GM19043 (cell line): ENCODE data around the gene PPP1R16B.

Experiments
- ATAC-seq: cut with Tn5 transposase; IDR thresholded peaks from one replicate; pipeline ENCODE4 v1.9.1; 2021; ENCODE audit warnings: low read depth; ENCODE audit not compliant: unreplicated experiment

PPP1R16B gene

GRCh38 chr20:38873050-38873581, 67.6 kb downstream of the PPP1R16B start:
- peak; percentile 58 for ATAC-seq

DNA sequence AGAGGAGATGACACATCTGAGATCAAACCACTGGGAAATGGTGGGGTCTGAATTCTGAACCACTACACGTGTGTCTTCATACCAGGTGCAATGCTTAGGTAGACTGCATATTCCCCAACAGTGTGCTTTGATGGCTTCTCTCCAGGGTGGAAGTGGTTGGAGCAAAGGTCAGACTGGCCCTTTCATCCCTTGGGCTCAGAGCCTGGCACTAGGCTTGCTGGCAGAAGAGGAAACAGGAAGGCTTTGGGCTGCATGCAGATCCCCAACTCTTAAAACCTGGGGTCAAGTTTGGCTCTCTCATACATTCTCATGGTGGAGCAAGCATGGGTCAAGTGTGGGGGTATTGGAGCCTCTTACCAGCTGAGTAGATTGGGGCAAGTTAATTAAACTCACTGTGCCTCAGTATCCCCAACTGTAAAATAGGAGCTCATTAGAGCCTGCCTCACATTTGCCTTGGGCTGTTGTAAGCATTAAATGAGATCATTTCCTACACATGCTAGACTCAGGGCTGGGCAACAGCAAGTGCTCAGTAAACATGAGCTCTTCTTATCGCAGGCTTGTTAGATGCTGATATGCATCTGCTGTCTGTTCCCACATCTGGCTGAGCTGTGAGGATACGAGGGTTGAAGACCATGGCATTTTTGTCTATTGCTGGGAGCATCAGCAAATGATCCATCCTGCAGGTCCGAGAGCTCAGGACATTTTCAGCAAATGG, 69.1 kb downstream of the PPP1R16B start:
- no peak for ATAC-seq

- ATAC-seq, result peak; percentile 47
Observed at GRCh38 chr20:38875175-38875993, 69.9 kb downstream of the PPP1R16B start.

DNA sequence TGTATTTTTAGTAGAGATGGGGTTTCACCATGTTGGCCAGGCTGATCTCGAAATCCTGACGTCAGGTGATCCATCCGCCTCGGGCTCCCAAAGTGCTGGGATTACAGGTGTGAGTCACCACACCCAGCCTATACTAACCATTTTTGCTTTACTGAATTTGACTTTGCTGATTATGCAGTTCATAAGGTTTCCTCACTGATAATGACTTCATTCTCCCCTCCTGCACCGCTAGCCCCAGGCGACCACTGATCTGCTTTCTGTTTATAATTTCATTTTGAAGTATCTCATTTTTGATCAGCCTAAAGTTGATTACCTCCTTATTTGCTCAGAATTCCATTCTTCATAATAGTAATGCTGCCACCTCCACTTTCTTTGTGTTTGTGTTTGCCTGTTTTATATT, 72.0 kb downstream of the PPP1R16B start:
- no peak for ATAC-seq

- no peak for ATAC-seq
Observed at GRCh38 chr20:38878866-38879265, 73.4 kb downstream of the PPP1R16B start.

GRCh38 chr20:38880952-38881735, 75.6 kb downstream of the PPP1R16B start:
- ATAC-seq, result no peak

- no peak for ATAC-seq
Observed at GRCh38 chr20:38881806-38882440, 76.4 kb downstream of the PPP1R16B start.

DNA sequence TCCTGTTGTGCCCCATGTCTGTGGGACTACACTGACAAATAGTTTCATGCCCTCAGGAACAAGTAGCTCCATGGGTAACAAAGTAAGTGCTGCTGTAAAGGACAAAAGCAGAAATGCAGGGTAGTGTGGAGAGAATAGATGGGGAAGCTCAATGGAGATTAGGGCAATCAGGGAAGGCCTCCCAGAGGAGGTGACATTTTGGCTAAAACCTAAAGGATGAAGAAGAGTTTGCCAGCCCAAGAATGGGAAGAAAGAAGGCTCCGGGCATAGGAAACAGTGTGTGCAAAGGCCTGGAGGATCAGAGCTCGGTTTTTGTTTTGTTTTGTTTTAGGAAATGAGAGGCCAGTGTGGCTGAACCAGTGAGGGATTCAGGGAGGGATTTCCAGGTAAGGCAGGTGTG, 77.1 kb downstream of the PPP1R16B start:
- ATAC-seq, result no peak

DNA sequence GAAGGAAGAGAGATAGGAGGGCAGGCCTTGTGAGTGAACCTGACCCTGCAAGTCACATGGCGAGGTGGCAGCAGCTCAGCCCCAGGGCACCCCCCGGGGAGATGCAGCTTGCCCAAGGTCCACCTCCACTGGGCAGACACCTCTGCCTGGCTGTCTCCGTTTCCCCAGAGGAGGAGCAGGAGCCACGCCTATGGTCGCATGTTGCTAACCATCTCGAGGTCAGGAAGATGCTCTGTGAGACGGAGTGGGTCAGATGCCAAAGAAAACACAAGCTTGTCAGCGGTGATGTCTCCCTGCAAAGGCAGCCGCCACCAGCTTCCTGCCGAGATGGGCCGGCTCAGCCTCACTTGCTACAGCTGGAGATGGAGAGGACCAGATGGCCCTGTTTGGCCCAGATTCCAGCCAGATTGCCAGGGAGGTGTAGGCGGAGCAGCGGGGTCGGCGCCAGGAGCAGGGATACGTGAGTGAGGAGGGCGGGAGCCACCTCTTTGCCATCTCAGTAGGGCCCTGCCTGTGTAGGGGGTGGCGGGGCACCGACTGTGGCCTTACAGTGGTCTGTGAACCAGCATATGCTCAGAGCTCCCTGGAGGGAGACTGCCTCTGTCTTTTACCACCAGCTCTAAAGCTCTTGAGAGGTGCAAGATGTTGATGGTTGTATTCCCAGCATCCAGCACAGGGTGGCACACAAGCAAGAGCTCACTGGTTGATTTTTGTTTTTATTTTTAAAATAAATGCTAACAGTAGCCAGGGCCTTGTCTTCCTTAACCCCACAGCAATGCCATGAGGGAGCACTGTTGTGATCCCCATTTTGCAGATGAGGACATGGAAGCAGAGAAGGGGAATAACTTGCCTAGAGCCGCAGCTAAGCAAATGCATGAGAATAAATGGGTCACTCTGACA, 77.8 kb downstream of the PPP1R16B start:
- no peak for ATAC-seq

DNA sequence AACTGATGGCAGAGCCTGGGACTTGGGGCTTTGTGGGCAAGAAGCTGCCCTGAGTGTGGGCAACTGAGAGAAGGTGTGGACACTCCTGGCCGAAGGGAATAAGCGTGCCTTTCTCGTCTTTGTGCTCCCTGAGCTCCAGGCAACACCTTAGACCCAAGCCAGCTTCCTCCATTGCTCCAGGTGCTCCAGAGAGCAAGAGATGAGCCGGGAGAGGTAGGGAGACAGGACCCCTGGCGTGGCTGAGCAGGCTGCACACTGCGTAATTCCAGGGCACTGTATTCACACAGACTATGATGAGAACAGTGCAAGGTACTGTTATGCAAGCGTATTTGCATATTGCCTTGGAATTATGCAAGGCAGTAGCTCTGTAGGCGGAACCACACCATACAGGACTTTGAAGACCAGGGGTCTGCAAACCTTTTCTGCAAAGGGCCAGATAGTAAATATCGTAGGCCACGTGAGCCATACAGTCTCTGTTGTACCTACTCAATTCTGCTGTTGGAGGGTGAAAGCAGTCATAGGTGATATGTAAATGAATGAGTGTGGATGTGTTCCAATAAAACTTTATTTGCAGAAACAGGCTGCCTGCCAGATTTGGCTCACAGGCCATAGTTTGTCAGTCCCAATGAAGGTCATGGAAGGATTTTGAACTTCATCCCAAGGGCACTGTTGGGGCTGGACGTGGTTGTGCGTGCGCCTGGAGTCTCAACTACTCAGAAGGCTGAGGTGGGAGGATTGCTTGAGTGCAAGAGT, 78.7 kb downstream of the PPP1R16B start:
- no peak for ATAC-seq

DNA sequence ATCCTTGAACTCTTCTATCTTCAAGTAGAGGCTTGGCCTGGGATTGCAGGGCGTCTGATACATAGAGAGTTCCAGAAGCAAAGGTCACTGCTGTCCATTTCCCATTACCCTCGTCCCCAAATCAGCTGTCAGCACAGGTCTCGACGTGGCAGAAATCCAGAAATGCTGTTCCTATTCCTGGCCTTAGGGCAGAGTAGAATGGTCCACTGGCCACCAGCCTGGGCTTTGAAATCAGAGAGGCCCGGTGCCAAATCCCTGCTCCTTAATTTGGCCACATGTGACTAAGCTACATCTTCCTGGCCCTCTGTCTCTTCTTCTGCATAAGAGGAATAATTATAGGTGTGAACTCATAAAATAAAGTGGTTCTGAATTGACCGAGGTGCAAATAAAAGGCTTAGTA, 79.9 kb downstream of the PPP1R16B start:
- no peak for ATAC-seq

GRCh38 chr20:38888059-38888831, 82.7 kb downstream of the PPP1R16B start:
- no peak for ATAC-seq

GRCh38 chr20:38889050-38889449, 83.6 kb downstream of the PPP1R16B start:
- no peak for ATAC-seq

GRCh38 chr20:38889792-38890496, 84.4 kb downstream of the PPP1R16B start:
- no peak for ATAC-seq

DNA sequence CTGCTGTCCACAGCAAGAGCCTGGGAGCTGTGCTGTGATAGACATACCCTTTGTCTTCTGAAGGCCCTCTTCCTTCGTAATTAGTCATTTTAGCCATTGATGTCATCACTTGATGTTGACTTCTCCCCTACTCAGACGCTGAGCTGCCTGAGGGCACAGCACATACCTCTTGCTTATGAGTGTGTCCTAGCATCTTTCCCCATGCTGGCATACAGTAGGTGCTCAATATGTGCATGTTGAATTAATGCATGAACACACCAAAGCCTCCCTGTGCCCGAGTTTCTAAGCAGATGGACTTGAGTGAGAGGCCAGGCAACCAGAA, 85.0 kb downstream of the PPP1R16B start:
- ATAC-seq, result no peak

DNA sequence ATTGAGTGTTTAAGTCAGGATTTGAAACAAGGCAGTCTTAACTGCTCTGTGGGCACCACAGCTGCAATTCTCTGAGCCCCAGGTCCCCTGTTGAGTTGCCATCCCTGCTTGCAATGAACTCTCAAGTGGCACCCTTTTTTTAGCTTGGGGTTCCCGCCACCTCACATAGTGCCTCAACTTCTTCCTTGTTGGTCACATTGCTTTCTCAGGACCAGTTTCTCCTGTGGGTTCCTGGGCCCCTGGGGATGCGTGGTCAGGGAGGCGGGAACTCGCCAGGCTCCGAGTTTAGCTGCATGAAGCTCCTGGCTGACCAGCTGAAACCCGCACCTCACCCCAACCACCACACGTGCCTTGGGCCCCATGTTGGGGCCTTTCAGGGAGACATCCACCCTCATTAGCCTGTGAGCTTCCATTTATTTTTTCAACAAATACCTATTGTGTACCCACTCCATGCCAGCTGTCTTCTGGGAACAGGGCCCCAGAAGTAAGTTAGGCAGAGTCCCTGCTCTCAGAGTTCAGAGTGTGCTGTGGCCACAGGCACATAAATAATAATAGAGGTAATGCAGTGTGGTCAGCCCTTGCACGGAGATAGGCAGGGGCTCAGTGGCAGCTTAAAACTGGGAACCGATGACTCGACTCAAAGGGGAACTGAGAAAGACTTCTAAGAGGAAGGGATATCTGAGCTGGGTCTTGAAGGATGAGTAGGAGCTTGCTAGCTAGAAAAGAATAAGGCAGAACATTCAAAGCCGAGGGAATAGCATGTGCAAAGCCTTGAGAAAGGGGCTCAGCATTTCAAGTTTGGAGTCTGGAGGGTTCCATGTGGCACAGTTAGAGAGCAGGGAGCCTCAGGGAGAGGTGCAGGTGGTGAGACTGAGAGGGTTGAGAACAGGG, 86.8 kb downstream of the PPP1R16B start:
- peak; percentile 62 for ATAC-seq
